HG03139 (cell line): ENCODE results near the gene HIGD1C.
"Not testable (repeated sequence)": the region's sequence is repeated elsewhere in the genome, so short reads cannot be mapped to it uniquely, and the experiment has no call there.

Source experiments
- ATAC-seq: cut with Tn5 transposase; IDR thresholded peaks from one replicate; pipeline ENCODE4 v1.9.1; 2021; ENCODE audit not compliant: unreplicated experiment

HIGD1C gene

GRCh38 chr12:51013441-51013840 is 61.1 kb downstream of the HIGD1C start:
- ATAC-seq, result no peak

DNA sequence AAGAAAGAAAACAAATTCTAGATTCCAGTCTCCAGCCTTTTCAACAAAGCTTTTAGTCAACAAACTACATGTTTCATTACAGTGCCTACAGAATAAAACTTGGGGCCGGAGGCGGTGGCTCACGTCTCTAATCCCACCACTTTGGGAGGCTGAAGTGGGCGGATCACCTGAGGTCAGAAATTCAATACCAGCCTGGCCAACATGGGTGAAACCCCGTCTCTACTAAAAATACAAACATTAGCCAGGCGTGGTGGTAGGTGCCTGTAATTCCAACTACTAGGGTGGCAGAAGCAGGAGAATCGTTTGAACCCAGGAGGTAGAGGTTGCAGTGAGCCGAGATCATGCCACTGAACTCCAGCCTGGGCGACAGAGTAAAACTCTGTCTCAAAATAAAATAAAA is 62.1 kb downstream of the HIGD1C start:
- ATAC-seq, result not testable (repeated sequence)

DNA sequence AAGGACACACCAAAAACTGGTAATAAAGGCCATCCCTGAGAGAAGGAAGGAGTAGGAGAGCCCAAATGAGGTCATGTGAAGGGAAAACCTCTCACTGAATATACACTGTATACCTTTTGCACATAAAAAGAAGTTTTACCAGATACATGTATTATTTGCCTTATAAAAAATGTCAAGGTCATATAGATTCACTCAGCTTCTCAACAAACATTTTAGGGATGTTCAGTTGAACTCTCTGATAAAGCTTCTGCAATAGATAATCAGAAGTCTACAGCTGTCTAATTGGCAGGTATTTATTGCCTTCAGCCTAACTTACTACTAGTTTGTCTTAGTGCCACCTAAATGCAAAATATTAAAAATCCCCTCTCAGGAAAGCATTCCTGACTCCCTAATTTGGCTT is 65.1 kb downstream of the HIGD1C start:
- no peak for ATAC-seq

DNA sequence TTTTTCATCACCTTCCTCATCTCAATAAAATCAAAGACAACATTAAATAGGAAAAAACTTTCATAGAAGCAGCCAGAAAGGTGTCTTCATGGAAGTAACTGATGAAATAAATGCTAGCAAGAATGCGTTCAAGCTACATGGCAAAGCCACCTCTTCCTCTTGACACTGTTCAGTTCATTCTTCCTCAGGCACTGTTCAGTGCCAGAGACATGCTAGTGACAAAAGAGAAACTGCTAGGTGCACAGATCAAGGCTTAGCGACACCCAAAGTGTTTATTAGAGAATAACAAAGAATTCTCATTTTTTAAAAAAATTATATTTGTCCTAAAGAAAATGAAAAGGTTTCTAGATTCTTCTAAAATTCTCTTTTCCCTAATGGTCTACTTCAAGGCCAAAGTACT is 66.6 kb downstream of the HIGD1C start:
- ATAC-seq, result no peak

GRCh38 chr12:51019927-51020326 is 67.6 kb downstream of the HIGD1C start:
- ATAC-seq, result no peak
